Bronchial epithelial cell (primary cell): ENCODE data around the gene NUDT15. TPM values are rescaled to one million over a fixed set of nuclear protein-coding genes. Genes with fewer than 3 reads are reported as not detected.
A peak's percentile ranks its signal among the peaks of the same experiment; 100 is the strongest.

Experiments
- DNase-seq: peaks from one replicate; pipeline ENCODE4 v3.0.0-alpha.2; 2010; ENCODE audit warnings: low read depth
- FAIRE-seq: peaks from 2 replicates; lab custom pipeline; 2011; peaks lifted over from hg19 to GRCh38; lab: Jason Lieb, UNC
- H3K27me3 ChIP-seq: 2 replicates; pipeline ENCODE4 v1.5.1; 2011; ENCODE audit warnings: low read length; ENCODE audit not compliant: control insufficient read depth, insufficient read depth
- H3K36me3 ChIP-seq: 2 replicates; pipeline ENCODE4 v1.5.1; 2011; ENCODE audit warnings: low read length; ENCODE audit not compliant: control insufficient read depth, insufficient read depth
- H3K4me3 ChIP-seq: 2 replicates; pipeline ENCODE4 v1.5.1; 2011; ENCODE audit warnings: mild to moderate bottlenecking, low read depth, low read length, control low read depth
- total RNA-seq: library from RNA; depleted of rRNA; stranded (reverse); fragments of >200 nt; gene quantifications from 2 replicates; pipeline ENCODE4 v1.2.1, GENCODE V29; 2014
- TF ChIP-seq, protein P1 (sequence below): IDR thresholded peaks from 2 replicates; pipeline ENCODE4 v1.5.1; 2011; ENCODE audit warnings: mild to moderate bottlenecking, moderate library complexity, low read length, control low read depth, inconsistent platforms; ENCODE audit not compliant: insufficient read depth, severe bottlenecking

The NUDT15 gene
- total RNA-seq, 1 donor from 2014 or later = 25.3 TPM

DNA sequence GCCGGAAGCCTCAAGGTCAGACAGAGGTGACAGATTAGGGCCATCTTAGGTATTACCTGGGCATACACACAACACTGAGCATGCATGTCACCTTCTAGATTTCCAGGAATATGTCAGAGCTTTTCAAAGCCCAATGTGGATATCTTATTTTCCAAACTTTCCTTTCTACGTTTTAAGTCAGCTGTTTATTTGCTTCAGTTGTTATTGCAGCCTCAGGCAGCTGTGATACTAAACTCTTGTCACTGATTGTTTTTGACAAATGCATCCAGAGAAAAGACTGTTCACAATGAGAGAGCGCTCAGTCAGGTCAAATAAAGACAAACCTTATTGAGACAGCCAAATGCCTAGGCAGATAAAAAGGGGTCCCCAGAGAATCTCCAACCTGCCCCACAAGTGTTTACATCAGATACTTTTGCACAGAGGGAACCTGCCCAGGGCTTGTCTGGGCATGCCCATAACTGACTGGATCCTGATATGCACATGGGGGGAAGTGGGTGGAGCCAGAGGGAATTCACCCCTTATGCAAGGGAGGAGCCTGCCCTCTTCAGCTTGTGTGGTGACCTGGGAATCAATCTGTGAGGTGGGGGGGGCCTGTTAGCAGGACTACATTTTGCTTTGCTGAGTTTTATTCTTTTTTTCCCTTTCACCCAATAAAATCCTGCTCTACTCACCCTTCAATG is 28.9 kb downstream of the NUDT15 start:
- no peak overlapping the region for H3K4me3 ChIP-seq
- TF ChIP-seq, protein P1, sequence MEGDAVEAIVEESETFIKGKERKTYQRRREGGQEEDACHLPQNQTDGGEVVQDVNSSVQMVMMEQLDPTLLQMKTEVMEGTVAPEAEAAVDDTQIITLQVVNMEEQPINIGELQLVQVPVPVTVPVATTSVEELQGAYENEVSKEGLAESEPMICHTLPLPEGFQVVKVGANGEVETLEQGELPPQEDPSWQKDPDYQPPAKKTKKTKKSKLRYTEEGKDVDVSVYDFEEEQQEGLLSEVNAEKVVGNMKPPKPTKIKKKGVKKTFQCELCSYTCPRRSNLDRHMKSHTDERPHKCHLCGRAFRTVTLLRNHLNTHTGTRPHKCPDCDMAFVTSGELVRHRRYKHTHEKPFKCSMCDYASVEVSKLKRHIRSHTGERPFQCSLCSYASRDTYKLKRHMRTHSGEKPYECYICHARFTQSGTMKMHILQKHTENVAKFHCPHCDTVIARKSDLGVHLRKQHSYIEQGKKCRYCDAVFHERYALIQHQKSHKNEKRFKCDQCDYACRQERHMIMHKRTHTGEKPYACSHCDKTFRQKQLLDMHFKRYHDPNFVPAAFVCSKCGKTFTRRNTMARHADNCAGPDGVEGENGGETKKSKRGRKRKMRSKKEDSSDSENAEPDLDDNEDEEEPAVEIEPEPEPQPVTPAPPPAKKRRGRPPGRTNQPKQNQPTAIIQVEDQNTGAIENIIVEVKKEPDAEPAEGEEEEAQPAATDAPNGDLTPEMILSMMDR = no peak
- no peaks in the 10 kb centered on the region for H3K27me3 ChIP-seq
- peak; percentile 70 for DNase-seq
- no peak for FAIRE-seq
- H3K36me3 ChIP-seq = peaks cover 4% of the 10 kb centered on the region

DNA sequence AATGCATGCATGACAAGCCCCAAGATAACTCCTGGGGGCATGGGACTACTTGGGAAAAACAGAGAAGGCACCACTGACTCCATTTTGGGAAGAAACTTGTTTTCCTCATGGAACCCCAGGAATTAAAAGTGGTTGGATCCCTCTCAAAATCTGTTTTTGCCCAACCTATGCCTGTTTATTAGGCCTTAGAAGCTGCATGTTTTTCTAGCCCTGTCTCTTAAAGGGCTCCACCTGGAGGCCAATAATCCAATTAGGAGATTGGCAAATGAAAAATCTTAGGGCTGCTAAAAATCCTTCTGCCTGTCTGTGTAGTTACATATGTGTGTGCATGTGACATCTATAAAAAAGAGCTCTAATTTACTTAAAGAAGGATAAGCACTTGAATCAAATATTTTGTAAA is 30.5 kb downstream of the NUDT15 start:
- Histone ChIP-seq H3K4me3 (no peak overlapping the region), H3K27me3 (no peaks in the 10 kb centered on the region), H3K36me3 (peaks cover 5% of the 10 kb centered on the region)
- TF ChIP-seq, protein P1 = no peak
- DNase-seq = no peak
- no peak for FAIRE-seq

DNA sequence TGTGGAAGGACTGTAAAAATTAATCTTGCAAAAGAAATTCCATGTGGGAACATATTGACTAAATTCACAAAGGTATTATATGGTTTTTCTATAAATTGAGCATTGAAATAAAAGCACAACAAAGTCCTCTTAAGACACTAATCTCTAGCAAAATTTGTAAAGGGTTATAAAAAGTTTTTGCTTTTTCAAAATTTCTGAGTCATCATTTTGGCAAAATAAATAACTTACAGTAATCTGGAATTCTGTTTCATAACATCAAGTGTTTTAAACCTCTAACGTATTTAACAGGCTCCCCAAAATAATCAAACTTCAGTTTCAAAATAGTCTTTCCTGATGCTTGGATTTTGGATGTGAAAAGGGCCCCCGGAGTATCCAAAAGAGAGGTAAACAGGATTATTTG is 31.4 kb downstream of the NUDT15 start:
- FAIRE-seq (no peak), DNase-seq (no peak)
- TF ChIP-seq, protein P1 = no peak
- no peak overlapping the region for H3K4me3 ChIP-seq
- peaks cover 5% of the 10 kb centered on the region for H3K36me3 ChIP-seq
- no peaks in the 10 kb centered on the region for H3K27me3 ChIP-seq

DNA sequence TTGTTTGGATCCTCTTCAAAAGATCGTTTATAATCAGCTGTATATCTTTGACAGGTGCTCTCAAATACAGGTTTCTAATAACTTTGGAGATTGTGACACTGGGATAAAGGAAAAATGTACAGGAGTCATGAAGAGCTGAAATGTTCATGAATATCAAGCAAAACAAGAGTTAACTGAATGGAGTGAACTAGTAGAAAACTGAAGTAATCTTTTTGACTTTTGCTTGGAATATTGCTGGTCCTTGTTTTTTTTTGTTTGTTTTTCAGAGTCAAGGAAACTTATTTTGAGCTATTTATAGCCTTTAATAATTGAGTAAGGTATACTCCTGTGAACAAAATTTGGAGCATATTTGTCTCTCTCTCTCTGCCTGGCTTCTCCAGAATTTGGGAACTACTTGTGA is 32.0 kb downstream of the NUDT15 start:
- DNase-seq (no peak), FAIRE-seq (no peak)
- no peak overlapping the region for H3K4me3 ChIP-seq
- peaks cover 5% of the 10 kb centered on the region for H3K36me3 ChIP-seq
- no peaks in the 10 kb centered on the region for H3K27me3 ChIP-seq
- TF ChIP-seq, protein P1 = no peak

DNA sequence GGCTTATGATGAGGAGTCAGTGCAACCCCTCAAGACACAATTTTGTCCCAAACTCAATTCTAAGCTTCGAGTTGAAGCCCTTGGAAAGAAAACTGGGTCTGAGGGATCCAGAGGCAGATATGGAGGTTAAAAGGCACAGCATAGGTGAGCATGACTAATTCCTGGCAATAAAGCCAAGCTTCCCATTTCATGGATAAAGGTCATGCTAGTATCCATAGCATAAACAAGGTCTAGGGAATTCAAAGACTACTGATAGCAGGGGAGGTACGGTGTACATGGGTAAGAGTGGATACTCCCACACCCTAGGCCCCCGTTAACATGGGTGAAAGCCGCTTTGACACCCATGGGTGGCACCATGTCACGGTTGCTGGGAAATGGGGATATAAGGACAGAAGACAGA is 33.4 kb downstream of the NUDT15 start:
- no peak for DNase-seq
- Histone ChIP-seq H3K36me3 (peaks cover 7% of the 10 kb centered on the region), H3K27me3 (no peaks in the 10 kb centered on the region), H3K4me3 (no peak overlapping the region)
- TF ChIP-seq, protein P1 = no peak
- FAIRE-seq = no peak

DNA sequence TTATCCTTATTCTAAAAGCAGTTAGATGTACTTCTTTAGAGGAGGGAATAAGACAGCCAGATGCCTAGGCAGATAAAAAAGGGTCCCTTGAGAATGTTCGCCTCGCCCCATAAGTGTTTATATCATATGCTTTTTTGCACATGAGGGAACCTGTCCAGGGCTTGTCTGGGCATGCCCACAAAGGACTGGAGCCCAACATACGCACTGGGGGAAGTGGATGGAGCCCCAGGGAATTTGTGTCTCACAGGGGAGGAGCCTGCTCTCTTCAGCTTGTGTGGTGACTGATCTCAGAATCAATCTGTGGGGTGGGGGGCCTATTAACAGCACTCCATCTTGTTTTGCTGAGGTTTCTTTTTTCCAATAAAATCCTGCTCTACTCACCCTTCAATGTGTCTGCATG is 34.8 kb downstream of the NUDT15 start:
- peaks cover 8% of the 10 kb centered on the region for H3K36me3 ChIP-seq

More for the DNA sequence above, 34.8 kb downstream of the NUDT15 start:
- Histone ChIP-seq H3K27me3 (no peaks in the 10 kb centered on the region), H3K4me3 (no peak overlapping the region)
- TF ChIP-seq, protein P1 = no peak
- DNase-seq = peak; percentile 75
- FAIRE-seq = no peak
